HPDE6-E6E7 (cell line): ENCODE measurements around the gene HOGA1.
A peak's percentile ranks its signal among the peaks of the same experiment; 100 is the strongest.
"Not testable (repeated sequence)": the region's sequence is repeated elsewhere in the genome, so short reads cannot be mapped to it uniquely, and the experiment has no call there.

Source experiments
- DNase-seq: peaks from one replicate; pipeline ENCODE4 v3.0.0; 2011; ENCODE audit warnings: missing footprints; ENCODE audit errors: extremely low spot score

The HOGA1 gene

GRCh38 chr10:97648562-97649404 lies 64.6 kb downstream of the HOGA1 start:
- peak; percentile 81 for DNase-seq

- not testable (repeated sequence) for DNase-seq
Observed at GRCh38 chr10:97649405-97649750, 65.2 kb downstream of the HOGA1 start.

GRCh38 chr10:97650726-97651125 lies 66.5 kb downstream of the HOGA1 start:
- DNase-seq: no peak

GRCh38 chr10:97651773-97652172 lies 67.6 kb downstream of the HOGA1 start:
- peak; percentile 96 for DNase-seq

GRCh38 chr10:97656777-97657176 lies 72.6 kb downstream of the HOGA1 start:
- no peak for DNase-seq

- no peak for DNase-seq
Observed at GRCh38 chr10:97659589-97659988, 75.4 kb downstream of the HOGA1 start.
